Peyer's patch (tissue), 4 donors: ENCODE data around the gene DAZAP1.

Source experiments
- CTCF ChIP-seq, 6 experiments: fragments of 450-650 bp in 4 of 6; fragments of 200-600 bp in 2 of 6; sonication (generic) in 1 of 6; IDR thresholded peaks; one replicate each; pipeline ENCODE4 v1.5.1; 2017 to 2019; ENCODE audit warnings: antibody characterized with exemption in 6 of 6, mild to moderate bottlenecking in 3 of 6, moderate library complexity in 1 of 6
- POLR2A ChIP-seq, 2 donors: fragments of 450-650 bp; IDR thresholded peaks; one replicate each; pipeline ENCODE4 v1.5.1; 2017; ENCODE audit warnings: antibody characterized with exemption in 2 of 2, mild to moderate bottlenecking in 2 of 2, moderate library complexity in 2 of 2

- no peak for TF ChIP-seq POLR2A (IDR thresholded peaks at IDR 0.05)
- TF ChIP-seq CTCF (IDR thresholded peaks at IDR 0.05) = no peak
Measured at GRCh38 chr19:1440418-1440801, 33.0 kb downstream of the DAZAP1 start.
